Activated CD4-positive, alpha-beta T cell treated with anti-CD3 and anti-CD28 coated beads for 36 hours (primary cell): ENCODE measurements around the gene GNAS-AS1. TPM values are rescaled to one million over a fixed set of nuclear protein-coding genes. Genes with fewer than 3 reads are reported as not detected.
"Not testable (repeated sequence)": the region's sequence is repeated elsewhere in the genome, so short reads cannot be mapped to it uniquely, and the experiment has no call there.

Experiments used
- ATAC-seq: fragments of 200-7000 bp; cut with Tn5 transposase; one replicate; pipeline ENCODE4 v1.10.0; 2021; ENCODE audit warnings: mild to moderate bottlenecking, moderate library complexity
- CTCF ChIA-PET: fragments of 350-600 bp; sonication (Branson Sonifier 250); formaldehyde crosslinking; loops from one replicate; lab custom pipeline; 2021; ENCODE audit warnings: antibody characterized with exemption; lab: Charles Lee
- POLR2A ChIA-PET: fragments of 350-600 bp; sonication (Branson Sonifier 250); formaldehyde crosslinking; loops from one replicate; lab custom pipeline; 2021; ENCODE audit warnings: antibody characterized with exemption, inconsistent platforms; lab: Charles Lee
- DNase-seq: peaks from one replicate; pipeline ENCODE4 v3.0.0-alpha.2; 2020
- H3K27ac Mint-ChIP-seq: one replicate; pipeline ENCODE4 v1.8.0; 2021; ENCODE audit warnings: mixed read lengths
- H3K27me3 Mint-ChIP-seq: one replicate; pipeline ENCODE4 v1.8.0; 2021; ENCODE audit warnings: mixed read lengths
- H3K36me3 Mint-ChIP-seq: one replicate; pipeline ENCODE4 v1.8.0; 2021; ENCODE audit warnings: low read depth, mixed read lengths
- H3K4me1 Mint-ChIP-seq: one replicate; pipeline ENCODE4 v1.8.0; 2021; ENCODE audit warnings: mixed read lengths
- H3K4me3 Mint-ChIP-seq: one replicate; pipeline ENCODE4 v1.8.0; 2021; ENCODE audit warnings: mild to moderate bottlenecking, moderate library complexity, mixed read lengths
- H3K9me3 Mint-ChIP-seq: one replicate; pipeline ENCODE4 v1.8.0; 2021; ENCODE audit warnings: low read depth, mixed read lengths
- intact Hi-C, 2 experiments: fragments of 100-400 bp; cut with DNase I in 1 of 2; cut with micrococcal nuclease in 1 of 2; formaldehyde crosslinking; loops; one replicate each; pipeline versions ENCODE4 v1.14.2 to v1.15.1; 2022 to 2024; cut with DNase I, micrococcal nuclease
- total RNA-seq, 2 experiments: library from RNA; stranded (reverse); gene quantifications; one replicate each; pipeline ENCODE4 v1.2.3, GENCODE V29; 2021

The GNAS-AS1 gene
- total RNA-seq, 2 experiments from 2014 or later: 1.1 to 1.9 TPM

- ATAC-seq (no peak), DNase-seq (no peak)
- intact Hi-C loops: no loop called here
- CTCF ChIA-PET: interaction anchor here (0.6 kb wide), 1 partner anchor 467 kb away, joined by 3 read pairs; no protein-coding TSS in a partner anchor
- POLR2A ChIA-PET: interaction anchor here (0.6 to 1.0 kb wide), 2 partner anchors 14 to 767 kb away, joined by 3 to 5 read pairs; no protein-coding TSS in a partner anchor
- Mint-ChIP-seq H3K9me3 (no peaks in the 10 kb centered on the region), H3K4me3 (no peak overlapping the region), H3K4me1 (no peaks in the 10 kb centered on the region), H3K36me3 (peaks cover 4% of the 10 kb centered on the region), H3K27ac (no peak overlapping the region), H3K27me3 (peaks cover 17% of the 10 kb centered on the region)
Observed at GRCh38 chr20:58833921-58834320, 16.8 kb downstream of the GNAS-AS1 start.

- ATAC-seq: no peak
- intact Hi-C loops: no loop called here
- CTCF ChIA-PET: no interaction called here
Observed at GRCh38 chr20:58832457-58832856, 18.2 kb downstream of the GNAS-AS1 start.

GRCh38 chr20:58829531-58829941, 21.2 kb downstream of the GNAS-AS1 start:
- Mint-ChIP-seq H3K36me3 (peaks cover 4% of the 10 kb centered on the region), H3K27ac (no peak overlapping the region), H3K4me1 (no peaks in the 10 kb centered on the region), H3K9me3 (no peaks in the 10 kb centered on the region), H3K27me3 (peaks cover 12% of the 10 kb centered on the region), H3K4me3 (no peak overlapping the region)
- intact Hi-C loops: no loop called here
- no peak for DNase-seq
- POLR2A ChIA-PET: no interaction called here
- ATAC-seq: no peak
- CTCF ChIA-PET: interaction anchor here (0.7 to 1.3 kb wide), 3 partner anchors 9 to 17 kb away, joined by 3 read pairs; no protein-coding TSS in a partner anchor

More at GRCh38 chr20:58832457-58832856, 18.2 kb downstream of the GNAS-AS1 start:
- Mint-ChIP-seq H3K9me3 (no peaks in the 10 kb centered on the region), H3K27ac (no peak overlapping the region), H3K4me3 (no peak overlapping the region), H3K36me3 (peaks cover 4% of the 10 kb centered on the region), H3K27me3 (peaks cover 12% of the 10 kb centered on the region), H3K4me1 (no peaks in the 10 kb centered on the region)
- POLR2A ChIA-PET: no interaction called here
- no peak for DNase-seq

GRCh38 chr20:58828804-58829203, 21.9 kb downstream of the GNAS-AS1 start:
- H3K27me3 Mint-ChIP-seq, H3K4me1 Mint-ChIP-seq: not testable (repeated sequence)

GRCh38 chr20:58828136-58828535, 22.6 kb downstream of the GNAS-AS1 start:
- CTCF ChIA-PET: interaction anchor here (0.6 kb wide), 1 partner anchor 20 kb away, joined by 3 read pairs; no protein-coding TSS in a partner anchor
- intact Hi-C loops: no loop called here
- Mint-ChIP-seq H3K27me3 (peaks cover 5% of the 10 kb centered on the region), H3K4me3 (no peak overlapping the region), H3K4me1 (no peaks in the 10 kb centered on the region), H3K9me3 (no peaks in the 10 kb centered on the region), H3K36me3 (peaks cover 4% of the 10 kb centered on the region), H3K27ac (no peak overlapping the region)
- POLR2A ChIA-PET: interaction anchor here (0.6 kb wide), 1 partner anchor 308 kb away, joined by 3 read pairs; no protein-coding TSS in a partner anchor
- ATAC-seq: no peak
- DNase-seq: no peak

More at GRCh38 chr20:58828804-58829203, 21.9 kb downstream of the GNAS-AS1 start:
- H3K4me3 Mint-ChIP-seq, DNase-seq, H3K27ac Mint-ChIP-seq, intact Hi-C loops, H3K9me3 Mint-ChIP-seq, H3K36me3 Mint-ChIP-seq, ATAC-seq: not testable (repeated sequence)
- CTCF ChIA-PET: interaction anchor here (0.6 to 1.3 kb wide), 2 partner anchors 10 to 1584 kb away, joined by 3 read pairs; no protein-coding TSS in a partner anchor
- POLR2A ChIA-PET: interaction anchor here (0.6 to 0.9 kb wide), 2 partner anchors 11 to 308 kb away, joined by 3 read pairs; no protein-coding TSS in a partner anchor

- Mint-ChIP-seq H3K9me3 (peaks cover 1% of the 10 kb centered on the region), H3K36me3 (peaks cover 6% of the 10 kb centered on the region), H3K27me3 (peaks cover 5% of the 10 kb centered on the region), H3K4me3 (no peak overlapping the region), H3K4me1 (no peaks in the 10 kb centered on the region), H3K27ac (no peak overlapping the region)
- ChIA-PET POLR2A (no interaction called here), CTCF (no interaction called here)
- ATAC-seq (no peak), DNase-seq (no peak)
- intact Hi-C loops: no loop called here
Observed at GRCh38 chr20:58826271-58826670, 24.4 kb downstream of the GNAS-AS1 start.

- intact Hi-C loops: no loop called here
- peaks cover 9% of the 10 kb centered on the region for H3K27me3 Mint-ChIP-seq
- ChIA-PET CTCF (no interaction called here), POLR2A (no interaction called here)
- H3K36me3 Mint-ChIP-seq: peaks cover 11% of the 10 kb centered on the region
- H3K4me1 Mint-ChIP-seq: no peaks in the 10 kb centered on the region
- no peak overlapping the region for H3K4me3 Mint-ChIP-seq
- DNase-seq: no peak
- H3K9me3 Mint-ChIP-seq: peaks cover 8% of the 10 kb centered on the region
- ATAC-seq: no peak
- H3K27ac Mint-ChIP-seq: no peak overlapping the region
Observed at GRCh38 chr20:58825450-58825849, 25.3 kb downstream of the GNAS-AS1 start.

GRCh38 chr20:58824843-58825242, 25.9 kb downstream of the GNAS-AS1 start:
- no peak for DNase-seq
- H3K27ac Mint-ChIP-seq: no peak overlapping the region

GRCh38 chr20:58822748-58823730, 27.7 kb downstream of the GNAS-AS1 start:
- Mint-ChIP-seq H3K9me3 (peaks cover 8% of the 10 kb centered on the region), H3K4me1 (peaks cover 15% of the 10 kb centered on the region), H3K27ac (no peak overlapping the region), H3K27me3 (peaks cover 9% of the 10 kb centered on the region), H3K4me3 (no peak overlapping the region), H3K36me3 (peaks cover 11% of the 10 kb centered on the region)
- POLR2A ChIA-PET: no interaction called here
- DNase-seq (no peak), ATAC-seq (no peak)
- intact Hi-C loops: no loop called here
- CTCF ChIA-PET: interaction anchor here (0.8 kb wide), 1 partner anchor 16 kb away, joined by 3 read pairs; no protein-coding TSS in a partner anchor

More at GRCh38 chr20:58824843-58825242, 25.9 kb downstream of the GNAS-AS1 start:
- Mint-ChIP-seq H3K36me3 (peaks cover 11% of the 10 kb centered on the region), H3K9me3 (peaks cover 8% of the 10 kb centered on the region), H3K4me3 (no peak overlapping the region), H3K4me1 (no peaks in the 10 kb centered on the region), H3K27me3 (peaks cover 9% of the 10 kb centered on the region)
- no peak for ATAC-seq
- ChIA-PET POLR2A (no interaction called here), CTCF (no interaction called here)
- intact Hi-C loops: no loop called here

- DNase-seq: no peak
- Mint-ChIP-seq H3K36me3 (peaks cover 17% of the 10 kb centered on the region), H3K9me3 (peaks cover 8% of the 10 kb centered on the region), H3K27ac (no peak overlapping the region), H3K27me3 (peaks cover 10% of the 10 kb centered on the region), H3K4me3 (no peak overlapping the region), H3K4me1 (peaks cover 16% of the 10 kb centered on the region)
- no peak for ATAC-seq
- POLR2A ChIA-PET: no interaction called here
- CTCF ChIA-PET: interaction anchor here (0.8 kb wide), 1 partner anchor 17 kb away, joined by 3 read pairs; no protein-coding TSS in a partner anchor
- intact Hi-C loops: no loop called here
Observed at GRCh38 chr20:58822149-58822548, 28.6 kb downstream of the GNAS-AS1 start.

- CTCF ChIA-PET, H3K27ac Mint-ChIP-seq, ATAC-seq, H3K4me3 Mint-ChIP-seq, DNase-seq, intact Hi-C loops, H3K9me3 Mint-ChIP-seq: not testable (repeated sequence)
- H3K36me3 Mint-ChIP-seq: peaks cover 17% of the 10 kb centered on the region
- peaks cover 19% of the 10 kb centered on the region for H3K27me3 Mint-ChIP-seq
- H3K4me1 Mint-ChIP-seq: peaks cover 16% of the 10 kb centered on the region
- POLR2A ChIA-PET: interaction anchor here (0.6 to 1.2 kb wide), 2 partner anchors 14 to 31 kb away, joined by 3 read pairs; no protein-coding TSS in a partner anchor
Observed at GRCh38 chr20:58820515-58820914, 30.2 kb downstream of the GNAS-AS1 start.
